HepG2 (cell line): ENCODE results near the gene NOTCH3. TPM values are rescaled to one million over a fixed set of nuclear protein-coding genes. Genes with fewer than 3 reads are reported as not detected.
A peak's percentile ranks its signal among the peaks of the same experiment; 100 is the strongest.

Experiments used
- CAMTA2 ChIP-seq: sonication (generic); formaldehyde crosslinking; IDR thresholded peaks from 2 replicates; pipeline ENCODE4 v1.4.0; 2020; ENCODE audit warnings: mild to moderate bottlenecking, missing genetic modification reagents, borderline replicate concordance
- CREM ChIP-seq, 2 experiments: sonication (generic) in 1 of 2; formaldehyde crosslinking in 1 of 2; IDR thresholded peaks; 2 replicates each; pipeline versions ENCODE4 v1.4.0 to v1.6.1; 2016 to 2020; ENCODE audit warnings: antibody characterized with exemption in 1 of 2, mild to moderate bottlenecking in 1 of 2, missing genetic modification reagents in 1 of 2
- GATA4 ChIP-seq: sonication (generic); IDR thresholded peaks from 2 replicates; pipeline ENCODE4 v1.6.1; 2016; ENCODE audit warnings: antibody characterized with exemption, low read depth, borderline replicate concordance
- MBNL3 ChIP-seq: fragments of 250-450 bp; sonication (Bioruptor Pico); conservative IDR thresholded peaks from 2 replicates; pipeline ENCODE4 v1.8.0; 2022; ENCODE audit warnings: mild to moderate bottlenecking, inconsistent platforms
- NFIC ChIP-seq: IDR thresholded peaks from 2 replicates; pipeline ENCODE4 v1.6.1; 2012; ENCODE audit warnings: mild to moderate bottlenecking, low read length, inconsistent platforms
- NPAS2 ChIP-seq: sonication (generic); formaldehyde crosslinking; IDR thresholded peaks from 2 replicates; pipeline ENCODE4 v1.8.0; 2022; ENCODE audit warnings: mild to moderate bottlenecking, missing genetic modification reagents, borderline replicate concordance
- PHF21A ChIP-seq: sonication (generic); formaldehyde crosslinking; IDR thresholded peaks from 2 replicates; pipeline ENCODE4 v1.5.0; 2020; ENCODE audit warnings: mild to moderate bottlenecking, missing genetic modification reagents
- RAD21 ChIP-seq: fragments of 450-650 bp; formaldehyde crosslinking; IDR thresholded peaks from 2 replicates; pipeline ENCODE4 v1.5.0; 2020; ENCODE audit warnings: mild to moderate bottlenecking
- SIN3B ChIP-seq: fragments of 150-350 bp; IDR thresholded peaks from 2 replicates; pipeline ENCODE4 v1.6.1; 2014; ENCODE audit warnings: low read length
- SNAI1 ChIP-seq: sonication (generic); formaldehyde crosslinking; IDR thresholded peaks from 2 replicates; pipeline ENCODE4 v1.5.0; 2020; ENCODE audit warnings: mild to moderate bottlenecking, missing genetic modification reagents, borderline replicate concordance
- SP140L ChIP-seq: sonication (generic); formaldehyde crosslinking; IDR thresholded peaks from 2 replicates; pipeline ENCODE4 v1.4.0; 2020; ENCODE audit warnings: missing genetic modification reagents, borderline replicate concordance
- SRSF1 ChIP-seq: fragments of 200-400 bp; formaldehyde crosslinking; optimal IDR thresholded peaks from 2 replicates; pipeline ENCODE3; 2017; ENCODE audit warnings: mild to moderate bottlenecking, low read depth, low read length, moderate library complexity
- SRSF4 ChIP-seq: fragments of 200-400 bp; formaldehyde crosslinking; IDR thresholded peaks from one replicate; pipeline ENCODE4 v1.6.1; 2018; ENCODE audit warnings: mild to moderate bottlenecking, low read depth, low read length, moderate library complexity; ENCODE audit not compliant: poor library complexity, severe bottlenecking
- STAG1 ChIP-seq: sonication (generic); formaldehyde crosslinking; IDR thresholded peaks from 2 replicates; pipeline ENCODE4 v1.4.0; 2020; ENCODE audit warnings: missing genetic modification reagents
- ZBTB10 ChIP-seq: sonication (generic); formaldehyde crosslinking; IDR thresholded peaks from 2 replicates; pipeline ENCODE4 v1.4.0; 2020; ENCODE audit warnings: missing genetic modification reagents, borderline replicate concordance
- ZBTB25 ChIP-seq: IDR thresholded peaks from 2 replicates; pipeline ENCODE4 v1.6.1; 2018; ENCODE audit warnings: missing genetic modification reagents
- ZFP82 ChIP-seq: sonication (generic); formaldehyde crosslinking; IDR thresholded peaks from 2 replicates; pipeline ENCODE4 v1.5.1; 2020; ENCODE audit warnings: mild to moderate bottlenecking, missing genetic modification reagents, borderline replicate concordance
- ZFX ChIP-seq: sonication (generic); formaldehyde crosslinking; IDR thresholded peaks from 2 replicates; pipeline ENCODE4 v1.4.0; 2020; ENCODE audit warnings: mild to moderate bottlenecking, low read depth, missing genetic modification reagents, moderate library complexity
- ZFYVE20 ChIP-seq: sonication (generic); formaldehyde crosslinking; IDR thresholded peaks from 2 replicates; pipeline ENCODE4 v1.8.0; 2023; ENCODE audit warnings: low read depth, mild to moderate bottlenecking, moderate library complexity, missing genetic modification reagents, borderline replicate concordance
- ZMAT3 ChIP-seq: sonication (generic); formaldehyde crosslinking; conservative IDR thresholded peaks from 2 replicates; pipeline ENCODE4 v1.7.0; 2021; ENCODE audit warnings: missing genetic modification reagents
- ZNF660 ChIP-seq: sonication (generic); formaldehyde crosslinking; IDR thresholded peaks from 2 replicates; pipeline ENCODE4 v1.5.1; 2020; ENCODE audit warnings: mild to moderate bottlenecking, low read depth, missing genetic modification reagents, borderline replicate concordance
- ZNF737 ChIP-seq: sonication (generic); formaldehyde crosslinking; IDR thresholded peaks from 2 replicates; pipeline ENCODE4 v1.5.0; 2020; ENCODE audit warnings: missing genetic modification reagents, mild to moderate bottlenecking, borderline replicate concordance
- polyA plus RNA-seq, 8 experiments: library from polyadenylated mRNA; depleted of rRNA in 3 of 8; stranded (reverse) in 7 of 8; unstranded in 1 of 8; fragments of >200 nt; fragmentation: Illumina TruSeq in 4 of 8; extraction: Trizol in 4 of 8; gene quantifications; 2 replicates each; pipeline versions ENCODE4 v1.2.1 to v1.2.3, GENCODE V29; 2011 to 2016; ENCODE audit warnings: low read depth in 4 of 8, missing spikeins in 1 of 8, mixed read lengths in 1 of 8; ENCODE audit not compliant: insufficient read depth in 1 of 8
- total RNA-seq, 5 experiments: library from RNA; depleted of rRNA; stranded (reverse); fragments of >200 nt; fragmentation: Illumina TruSeq; extraction: Trizol; gene quantifications; 2 replicates each; pipeline ENCODE4 v1.2.3, GENCODE V29; 2016; ENCODE audit warnings: low read depth in 1 of 5
- TF ChIP-seq, protein P1 (sequence below): sonication (generic); formaldehyde crosslinking; IDR thresholded peaks from 2 replicates; pipeline ENCODE4 v1.9.0; 2021; ENCODE audit warnings: missing genetic modification reagents, borderline replicate concordance

NOTCH3 gene
- total and polyA plus RNA-seq, 2 of the 13 experiments (the other 11 are each of a cell fraction or from before 2014, with no cell fraction given) = 0.09 to 0.28 TPM

DNA sequence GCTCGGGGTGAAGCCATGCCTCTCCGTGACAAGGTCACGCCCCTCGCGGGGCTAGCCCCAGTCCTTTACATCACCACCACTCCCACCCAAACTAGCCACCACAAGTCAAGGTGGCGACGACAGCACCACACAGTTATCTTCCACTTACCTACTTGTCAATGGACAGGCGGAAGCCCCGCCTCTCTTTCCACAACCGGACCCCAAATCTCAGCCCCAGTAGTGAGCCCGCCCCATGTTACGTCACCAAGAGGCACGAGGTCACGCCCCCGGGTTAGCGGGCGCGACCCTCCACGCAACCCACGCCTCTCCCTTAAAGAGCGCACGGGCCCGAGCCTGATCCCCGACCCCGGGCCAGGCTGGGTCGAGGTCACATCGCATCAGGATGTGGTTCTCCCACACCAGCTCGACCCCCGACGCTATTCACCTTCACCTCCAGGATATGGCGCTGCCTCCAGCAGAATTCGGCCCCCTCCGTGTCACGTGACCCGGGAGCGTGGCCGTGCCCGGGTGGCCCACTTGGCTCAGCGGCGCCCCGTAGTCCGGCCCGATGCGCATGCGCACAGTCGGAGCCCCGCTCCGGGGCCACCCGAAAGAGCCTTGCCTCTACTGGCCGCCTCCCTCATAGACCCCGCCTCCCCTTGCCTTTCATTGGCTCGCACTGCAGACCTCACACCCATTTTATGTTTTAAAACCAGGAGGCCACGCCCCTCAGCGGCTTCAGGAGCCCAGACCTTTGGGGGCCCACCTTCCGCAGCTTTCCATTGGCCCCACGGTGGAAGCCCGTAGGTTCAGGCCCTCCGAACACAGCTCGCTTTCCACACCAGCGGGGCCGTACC, 75.3 kb downstream of the NOTCH3 start (continued):
- TF ChIP-seq ZBTB10 (CRISPR knock-in tag) (peak; percentile 91), NPAS2 (CRISPR knock-in tag) (no peak), CREM (IDR thresholded peaks at IDR 0.05) (peak; percentile 86), CREM (CRISPR knock-in tag; IDR thresholded peaks at IDR 0.05) (no peak), ZBTB25 (no peak), SRSF4 (no peak), ZNF660 (CRISPR knock-in tag) (no peak), ZFX (CRISPR knock-in tag) (peak; percentile 66), MBNL3 (CRISPR knock-in tag) (no peak), STAG1 (CRISPR knock-in tag) (no peak), GATA4 (no peak), CAMTA2 (CRISPR knock-in tag) (no peak; the same call in none of the 2 replicates), ZNF737 (CRISPR knock-in tag) (no peak), SIN3B (no peak), SRSF1 (peak; percentile 76), ZMAT3 (CRISPR knock-in tag) (peak; percentile 24; the same call in 1 of the 2 replicates), RAD21 (CRISPR knock-in tag) (peak; percentile 77), ZFP82 (peak; percentile 79; the same call in 1 of the 2 replicates), ZFYVE20 (no peak), SP140L (no peak), PHF21A (CRISPR knock-in tag) (peak; percentile 87), NFIC (no peak), SNAI1 (no peak)
- TF ChIP-seq, protein P1, sequence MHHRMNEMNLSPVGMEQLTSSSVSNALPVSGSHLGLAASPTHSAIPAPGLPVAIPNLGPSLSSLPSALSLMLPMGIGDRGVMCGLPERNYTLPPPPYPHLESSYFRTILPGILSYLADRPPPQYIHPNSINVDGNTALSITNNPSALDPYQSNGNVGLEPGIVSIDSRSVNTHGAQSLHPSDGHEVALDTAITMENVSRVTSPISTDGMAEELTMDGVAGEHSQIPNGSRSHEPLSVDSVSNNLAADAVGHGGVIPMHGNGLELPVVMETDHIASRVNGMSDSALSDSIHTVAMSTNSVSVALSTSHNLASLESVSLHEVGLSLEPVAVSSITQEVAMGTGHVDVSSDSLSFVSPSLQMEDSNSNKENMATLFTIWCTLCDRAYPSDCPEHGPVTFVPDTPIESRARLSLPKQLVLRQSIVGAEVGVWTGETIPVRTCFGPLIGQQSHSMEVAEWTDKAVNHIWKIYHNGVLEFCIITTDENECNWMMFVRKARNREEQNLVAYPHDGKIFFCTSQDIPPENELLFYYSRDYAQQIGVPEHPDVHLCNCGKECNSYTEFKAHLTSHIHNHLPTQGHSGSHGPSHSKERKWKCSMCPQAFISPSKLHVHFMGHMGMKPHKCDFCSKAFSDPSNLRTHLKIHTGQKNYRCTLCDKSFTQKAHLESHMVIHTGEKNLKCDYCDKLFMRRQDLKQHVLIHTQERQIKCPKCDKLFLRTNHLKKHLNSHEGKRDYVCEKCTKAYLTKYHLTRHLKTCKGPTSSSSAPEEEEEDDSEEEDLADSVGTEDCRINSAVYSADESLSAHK (CRISPR knock-in tag) = no peak
